AG09319 (cell line): ENCODE data around the gene CNIH4.
"Not testable (repeated sequence)": the region's sequence is repeated elsewhere in the genome, so short reads cannot be mapped to it uniquely, and the experiment has no call there.

Experiments used
- DNase-seq: peaks from one replicate; pipeline ENCODE4 v3.0.0-alpha.2; 2010; ENCODE audit warnings: low read depth; ENCODE audit errors: extremely low read depth
- TF ChIP-seq, protein P1 (sequence below): IDR thresholded peaks from 2 replicates; pipeline ENCODE4 v1.5.1; 2011; ENCODE audit warnings: low read depth, mild to moderate bottlenecking, inconsistent platforms, low read length, moderate library complexity

The CNIH4 gene

DNA sequence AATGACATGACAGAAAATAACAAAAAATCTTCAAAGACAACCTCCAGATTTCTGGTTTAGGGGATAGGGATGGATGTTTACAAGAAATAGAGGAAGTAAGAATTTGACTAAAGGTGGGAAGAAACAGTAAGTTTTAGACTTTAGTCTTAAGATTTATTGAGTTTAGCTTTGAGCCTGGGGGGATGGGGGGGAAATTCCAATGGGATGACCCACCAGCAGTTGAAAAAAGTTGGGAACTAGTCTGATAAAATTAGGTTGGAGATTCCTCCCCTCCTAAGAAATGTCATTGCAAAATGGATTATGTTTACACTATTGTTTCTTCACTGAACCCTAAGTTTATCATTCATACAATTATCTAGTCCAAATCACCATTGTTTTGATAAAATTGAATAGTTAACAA, 49.5 kb downstream of the CNIH4 start:
- TF ChIP-seq, protein P1, sequence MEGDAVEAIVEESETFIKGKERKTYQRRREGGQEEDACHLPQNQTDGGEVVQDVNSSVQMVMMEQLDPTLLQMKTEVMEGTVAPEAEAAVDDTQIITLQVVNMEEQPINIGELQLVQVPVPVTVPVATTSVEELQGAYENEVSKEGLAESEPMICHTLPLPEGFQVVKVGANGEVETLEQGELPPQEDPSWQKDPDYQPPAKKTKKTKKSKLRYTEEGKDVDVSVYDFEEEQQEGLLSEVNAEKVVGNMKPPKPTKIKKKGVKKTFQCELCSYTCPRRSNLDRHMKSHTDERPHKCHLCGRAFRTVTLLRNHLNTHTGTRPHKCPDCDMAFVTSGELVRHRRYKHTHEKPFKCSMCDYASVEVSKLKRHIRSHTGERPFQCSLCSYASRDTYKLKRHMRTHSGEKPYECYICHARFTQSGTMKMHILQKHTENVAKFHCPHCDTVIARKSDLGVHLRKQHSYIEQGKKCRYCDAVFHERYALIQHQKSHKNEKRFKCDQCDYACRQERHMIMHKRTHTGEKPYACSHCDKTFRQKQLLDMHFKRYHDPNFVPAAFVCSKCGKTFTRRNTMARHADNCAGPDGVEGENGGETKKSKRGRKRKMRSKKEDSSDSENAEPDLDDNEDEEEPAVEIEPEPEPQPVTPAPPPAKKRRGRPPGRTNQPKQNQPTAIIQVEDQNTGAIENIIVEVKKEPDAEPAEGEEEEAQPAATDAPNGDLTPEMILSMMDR, result no peak
- no peak for DNase-seq

DNA sequence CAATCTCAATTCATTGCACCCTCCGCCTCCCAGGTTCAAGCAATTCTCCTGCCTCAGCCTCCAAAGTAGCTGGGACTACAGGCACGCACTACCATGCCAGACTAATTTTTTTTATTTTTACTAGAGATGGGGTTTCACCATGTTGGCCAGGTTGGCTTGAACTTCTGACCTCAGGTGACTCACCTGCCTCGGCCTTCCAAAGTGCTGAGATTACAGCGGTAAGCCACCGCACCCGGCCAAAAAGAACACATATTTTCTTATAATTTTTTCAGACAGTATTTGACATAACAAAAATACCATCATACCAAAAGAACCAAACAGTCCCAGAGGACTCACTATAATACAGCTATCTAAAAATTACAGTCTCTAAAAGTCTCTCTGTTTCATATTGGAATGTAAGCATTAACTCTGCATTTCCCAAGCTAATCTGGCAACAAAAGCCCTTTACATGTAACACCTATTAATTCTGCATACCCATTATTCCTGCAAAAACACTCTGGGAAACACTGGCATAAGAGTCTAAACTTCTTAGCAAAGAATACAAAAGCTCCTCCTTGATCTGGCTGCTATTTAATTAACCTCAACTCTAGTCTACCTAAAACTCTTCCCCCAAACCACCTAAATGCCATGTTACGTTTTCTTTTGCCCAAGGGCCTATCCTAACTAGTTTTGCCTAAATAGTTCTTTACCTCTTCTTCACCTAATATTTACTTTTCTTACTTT, 51.1 kb downstream of the CNIH4 start:
- no peak for DNase-seq
- TF ChIP-seq, protein P1, result no peak

DNA sequence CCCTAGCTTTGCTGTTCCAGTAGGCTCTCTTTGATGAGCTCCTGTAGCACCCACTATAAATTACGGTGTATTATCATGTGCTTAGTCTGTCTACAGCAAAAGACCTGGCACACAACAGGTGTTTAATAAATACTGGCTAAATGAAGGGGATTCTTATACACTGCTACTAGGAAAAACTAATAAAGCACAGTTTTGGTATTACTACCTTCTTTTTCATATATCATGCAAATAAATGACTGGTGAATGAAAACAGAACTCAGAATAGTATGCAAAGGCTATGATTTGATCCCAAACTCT, 51.6 kb downstream of the CNIH4 start:
- TF ChIP-seq, protein P1, result no peak
- no peak for DNase-seq

DNA sequence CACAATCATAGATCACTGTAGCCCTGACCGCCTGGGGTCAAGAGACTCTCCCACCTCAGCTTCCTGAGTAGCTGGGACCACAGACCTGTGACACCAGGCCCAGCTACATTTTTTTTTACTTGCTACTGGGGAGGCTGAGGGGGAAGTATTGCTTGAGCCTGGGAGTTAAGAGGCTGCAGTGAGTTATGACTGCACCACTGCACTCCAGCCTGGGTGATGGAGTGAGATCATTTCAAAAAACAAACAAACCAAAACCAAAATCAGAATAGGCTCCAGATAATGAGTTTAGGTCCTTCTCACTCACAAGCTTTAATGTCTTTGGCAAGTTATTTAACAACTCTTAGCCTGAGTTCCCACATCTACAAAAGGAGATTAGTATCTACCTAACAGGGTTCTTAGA, 55.1 kb downstream of the CNIH4 start:
- DNase-seq, result no peak
- TF ChIP-seq, protein P1, result no peak

DNA sequence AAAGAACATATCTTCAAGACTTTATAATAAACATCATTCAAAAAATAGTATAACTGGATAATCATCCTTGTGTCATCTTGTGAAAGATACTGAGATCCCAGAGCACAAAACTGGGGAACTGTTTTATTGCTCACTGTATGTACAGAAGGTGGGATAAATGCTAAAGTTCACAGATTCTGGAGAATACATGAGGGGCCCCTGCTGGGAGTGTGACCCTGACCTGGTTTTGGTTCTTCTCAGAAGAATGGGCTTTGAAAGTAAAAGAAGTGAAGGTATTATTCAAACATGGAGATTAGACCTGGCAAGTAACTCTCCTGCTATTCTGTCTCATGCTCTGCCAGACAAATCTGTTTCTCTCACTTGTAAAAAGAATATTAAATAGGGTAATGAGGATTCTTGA, 63.4 kb downstream of the CNIH4 start:
- TF ChIP-seq, protein P1, result no peak
- DNase-seq, result no peak

DNA sequence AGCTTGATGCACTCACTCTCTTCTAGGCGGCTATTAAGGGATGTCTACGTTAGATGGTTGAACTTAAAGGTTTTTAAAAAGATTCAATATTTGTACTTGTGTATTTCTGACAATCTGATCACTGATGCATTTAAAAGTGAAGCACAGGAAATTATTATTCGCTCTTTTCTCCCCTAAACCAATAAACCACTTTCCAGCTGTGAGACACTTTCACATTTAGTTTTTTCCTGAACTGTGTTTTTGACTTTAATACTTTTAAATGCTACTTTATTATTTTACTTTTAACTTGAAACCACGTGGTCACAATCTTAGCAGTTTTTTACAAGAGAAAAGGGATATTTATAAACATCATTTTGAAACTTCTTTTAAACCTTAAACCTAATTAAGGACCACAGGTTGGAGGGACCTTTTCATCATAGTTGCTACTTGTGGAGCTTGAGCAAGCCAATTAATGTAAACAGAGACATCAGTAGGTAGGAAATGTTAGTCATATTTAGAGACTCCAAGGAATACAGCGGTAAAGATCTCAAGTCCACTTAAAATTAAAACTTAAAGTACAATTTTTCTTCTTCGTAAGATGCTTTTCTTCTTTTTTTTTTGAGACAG, 68.7 kb downstream of the CNIH4 start:
- TF ChIP-seq, protein P1, result no peak

DNA sequence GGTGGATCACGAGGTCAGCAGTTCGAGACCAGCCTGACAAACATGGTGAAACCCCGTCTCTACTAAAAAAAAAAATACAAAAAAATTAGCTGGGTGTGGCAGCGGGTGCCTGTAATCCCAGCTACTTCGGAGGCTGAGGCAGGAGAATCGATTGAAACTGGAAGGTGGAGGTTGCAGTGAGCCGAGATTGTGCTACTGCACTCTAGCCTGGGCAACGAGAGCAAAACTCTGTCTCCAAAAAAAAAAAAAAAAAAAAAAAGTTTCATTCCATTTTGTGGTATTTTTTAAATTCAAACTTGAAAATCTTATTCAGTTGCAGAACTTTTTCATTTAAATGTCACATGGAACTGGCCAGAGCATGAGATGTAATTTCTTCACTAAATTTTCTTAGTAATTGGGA, 70.2 kb downstream of the CNIH4 start:
- not testable (repeated sequence) for DNase-seq

More for the DNA sequence above, 68.7 kb downstream of the CNIH4 start:
- DNase-seq, result no peak

DNA sequence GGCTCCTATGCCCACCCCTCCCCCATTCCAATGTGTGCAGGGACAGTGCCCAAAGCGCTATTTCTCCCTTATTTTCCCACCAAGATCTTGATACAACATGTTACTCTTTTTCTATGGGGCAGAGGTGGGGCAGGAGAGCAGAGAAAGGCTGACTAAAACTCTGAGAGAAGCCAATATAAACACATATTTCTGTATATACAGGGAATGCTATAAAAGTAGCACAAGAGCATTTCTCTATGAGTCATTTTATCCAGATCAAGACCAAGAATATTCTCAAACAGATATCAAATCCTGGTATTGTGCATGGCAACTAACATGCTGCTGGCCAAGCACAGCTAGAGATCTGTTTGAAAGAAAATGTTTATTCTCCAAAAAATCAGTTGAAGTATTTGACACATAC, 70.7 kb downstream of the CNIH4 start:
- TF ChIP-seq, protein P1, result no peak
- DNase-seq, result no peak

DNA sequence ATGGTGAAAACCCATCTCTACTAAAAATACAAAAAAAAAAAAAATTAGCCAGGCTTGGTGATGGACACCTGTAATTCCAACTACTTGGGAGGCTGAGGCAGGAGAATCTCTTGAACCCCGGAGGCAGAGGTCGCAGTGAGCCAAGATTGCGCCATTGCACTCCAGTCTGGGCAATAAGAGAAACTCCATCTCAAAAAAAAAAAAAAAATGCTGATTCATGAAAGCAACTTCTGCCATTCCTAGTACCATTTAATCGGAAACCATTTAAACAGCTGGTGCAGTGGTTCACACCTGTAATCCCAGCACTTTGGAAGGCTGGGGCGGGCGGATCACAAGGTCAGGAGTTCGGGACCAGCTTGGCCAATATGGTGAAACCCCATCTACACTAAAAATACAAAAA, 72.0 kb downstream of the CNIH4 start:
- DNase-seq, result not testable (repeated sequence)
